Upper lobe of left lung (tissue), 6 donors: ENCODE data around the gene SLC25A45. TPM values are rescaled to one million over a fixed set of nuclear protein-coding genes. Genes with fewer than 3 reads are reported as not detected.
A peak's percentile ranks its signal among the peaks of the same experiment; 100 is the strongest.

Source experiments
- ATAC-seq, 2 donors: fragments of 200-7000 bp; cut with Tn5 transposase; one replicate each; pipeline ENCODE4 v1.9.1; 2022; ENCODE audit warnings: mild to moderate bottlenecking in 2 of 2, moderate library complexity in 2 of 2; ENCODE audit not compliant: low FRiP score in 2 of 2
- DNase-seq, 2 donors: peaks; one replicate each; pipeline ENCODE4 v3.0.0-alpha.2; 2019 to 2020
- H3K27ac ChIP-seq, 4 donors: fragments of 200-600 bp; sonication (generic); one replicate each; pipeline ENCODE4 v1.5.1; 2016 to 2019
- H3K27me3 ChIP-seq, 4 donors: fragments of 200-600 bp; sonication (generic); one replicate each; pipeline ENCODE4 v1.5.1; 2017 to 2019
- H3K36me3 ChIP-seq, 4 donors: fragments of 200-600 bp; sonication (generic); one replicate each; pipeline ENCODE4 v1.5.1; 2016 to 2019
- H3K4me1 ChIP-seq, 4 donors: fragments of 200-600 bp; sonication (generic); one replicate each; pipeline ENCODE4 v1.5.1; 2018 to 2019
- H3K4me3 ChIP-seq, 4 donors: fragments of 200-600 bp; sonication (generic); one replicate each; pipeline ENCODE4 v1.5.1; 2017 to 2019; ENCODE audit warnings: mild to moderate bottlenecking in 2 of 4, moderate library complexity in 1 of 4
- H3K9me3 ChIP-seq, 4 donors: fragments of 200-600 bp; sonication (generic); one replicate each; pipeline ENCODE4 v1.5.1; 2018 to 2019
- EP300 ChIP-seq, 4 donors: sonication (generic); formaldehyde crosslinking; IDR thresholded peaks; one replicate each; pipeline ENCODE4 v1.5.1; 2017; ENCODE audit warnings: antibody characterized with exemption in 4 of 4, control low read depth in 2 of 4
- POLR2A ChIP-seq, 4 donors: fragments of 450-650 bp; IDR thresholded peaks; one replicate each; pipeline ENCODE4 v1.5.1; 2016 to 2017; ENCODE audit warnings: antibody characterized with exemption in 4 of 4, mild to moderate bottlenecking in 2 of 4
- POLR2AphosphoS5 ChIP-seq, 2 donors: sonication (generic); formaldehyde crosslinking; IDR thresholded peaks; one replicate each; pipeline ENCODE4 v1.5.1; 2017; ENCODE audit warnings: antibody characterized with exemption in 2 of 2
- WGBS, 2 donors: methylation state at CpG; one replicate each; pipeline ENCODE4 v1.1.5; 2017 to 2018; 5-methylcytosine and 5-hydroxymethylcytosine counted together
- total RNA-seq, 6 donors: library from RNA; depleted of rRNA in 4 of 6; stranded (reverse); fragments of >200 nt in 4 of 6; gene quantifications; one replicate each; pipeline versions ENCODE4 v1.1.0 to v1.2.1, GENCODE V29; 2016 to 2021
- TF ChIP-seq, protein P1 (sequence below), 6 experiments: fragments of 450-650 bp in 4 of 6; fragments of 200-600 bp in 2 of 6; sonication (generic) in 2 of 6; IDR thresholded peaks; one replicate each; pipeline ENCODE4 v1.5.1; 2016 to 2019; ENCODE audit warnings: antibody characterized with exemption in 6 of 6
- donor health status: DM: no; HTN: no; CAD: no; lungs with moderate emphysema.
- donor health status: DM: no; HTN: yes; CAD: no; lungs with severe emphysema.

SLC25A45 gene
- total RNA-seq, 6 donors from 2014 or later, result 5.5 to 40.8 (median 19.4) TPM

DNA sequence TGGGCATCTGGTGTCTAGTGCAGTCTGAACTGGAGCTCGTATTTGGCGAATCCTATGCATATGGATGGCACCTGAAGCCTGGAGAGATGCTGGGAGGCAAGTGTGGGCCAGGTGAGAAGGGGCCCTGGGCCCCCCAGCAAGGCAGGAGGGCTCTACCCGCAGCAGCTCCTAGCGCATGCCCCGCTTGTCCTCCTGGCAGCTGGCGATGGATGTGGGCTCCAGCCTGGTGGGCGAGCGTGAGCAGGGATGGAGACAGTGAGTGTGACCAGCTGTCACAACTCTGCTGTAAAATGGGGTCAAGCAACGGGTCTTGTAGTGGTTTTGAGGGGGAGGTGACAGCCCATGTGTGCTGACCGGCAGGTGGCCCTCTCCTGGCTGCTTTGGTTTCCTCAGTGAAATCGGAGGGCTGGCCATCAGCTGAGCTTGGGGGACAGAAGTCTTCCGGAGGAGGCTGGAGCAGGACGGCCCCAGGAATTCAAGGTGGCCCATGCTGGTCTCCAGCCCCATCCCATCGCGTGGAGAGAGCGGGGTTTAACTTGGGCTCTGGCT lies 16.0 kb upstream of the SLC25A45 start:
- WGBS, 2 donors, result 85 to 89% methylated on average over 9 to 16 of the region's 16 CpGs
- Histone ChIP-seq H3K4me1 (peaks cover 0 to 1% (median 0%) of the 10 kb centered on the region in 4 donors), H3K27me3 (no peaks in the 10 kb centered on the region), H3K9me3 (no peaks in the 10 kb centered on the region), H3K27ac (no peak overlapping the region), H3K4me3 (no peak overlapping the region), H3K36me3 (peaks cover 25 to 98% (median 82%) of the 10 kb centered on the region in 4 donors)
- DNase-seq (no peak), ATAC-seq (no peak)
- TF ChIP-seq, protein P1, sequence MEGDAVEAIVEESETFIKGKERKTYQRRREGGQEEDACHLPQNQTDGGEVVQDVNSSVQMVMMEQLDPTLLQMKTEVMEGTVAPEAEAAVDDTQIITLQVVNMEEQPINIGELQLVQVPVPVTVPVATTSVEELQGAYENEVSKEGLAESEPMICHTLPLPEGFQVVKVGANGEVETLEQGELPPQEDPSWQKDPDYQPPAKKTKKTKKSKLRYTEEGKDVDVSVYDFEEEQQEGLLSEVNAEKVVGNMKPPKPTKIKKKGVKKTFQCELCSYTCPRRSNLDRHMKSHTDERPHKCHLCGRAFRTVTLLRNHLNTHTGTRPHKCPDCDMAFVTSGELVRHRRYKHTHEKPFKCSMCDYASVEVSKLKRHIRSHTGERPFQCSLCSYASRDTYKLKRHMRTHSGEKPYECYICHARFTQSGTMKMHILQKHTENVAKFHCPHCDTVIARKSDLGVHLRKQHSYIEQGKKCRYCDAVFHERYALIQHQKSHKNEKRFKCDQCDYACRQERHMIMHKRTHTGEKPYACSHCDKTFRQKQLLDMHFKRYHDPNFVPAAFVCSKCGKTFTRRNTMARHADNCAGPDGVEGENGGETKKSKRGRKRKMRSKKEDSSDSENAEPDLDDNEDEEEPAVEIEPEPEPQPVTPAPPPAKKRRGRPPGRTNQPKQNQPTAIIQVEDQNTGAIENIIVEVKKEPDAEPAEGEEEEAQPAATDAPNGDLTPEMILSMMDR (IDR thresholded peaks at IDR 0.05), result no peak
- no peak for TF ChIP-seq POLR2AphosphoS5 (IDR thresholded peaks at IDR 0.05)
- no peak for TF ChIP-seq EP300 (IDR thresholded peaks at IDR 0.05)
- no peak for TF ChIP-seq POLR2A (IDR thresholded peaks at IDR 0.05)

DNA sequence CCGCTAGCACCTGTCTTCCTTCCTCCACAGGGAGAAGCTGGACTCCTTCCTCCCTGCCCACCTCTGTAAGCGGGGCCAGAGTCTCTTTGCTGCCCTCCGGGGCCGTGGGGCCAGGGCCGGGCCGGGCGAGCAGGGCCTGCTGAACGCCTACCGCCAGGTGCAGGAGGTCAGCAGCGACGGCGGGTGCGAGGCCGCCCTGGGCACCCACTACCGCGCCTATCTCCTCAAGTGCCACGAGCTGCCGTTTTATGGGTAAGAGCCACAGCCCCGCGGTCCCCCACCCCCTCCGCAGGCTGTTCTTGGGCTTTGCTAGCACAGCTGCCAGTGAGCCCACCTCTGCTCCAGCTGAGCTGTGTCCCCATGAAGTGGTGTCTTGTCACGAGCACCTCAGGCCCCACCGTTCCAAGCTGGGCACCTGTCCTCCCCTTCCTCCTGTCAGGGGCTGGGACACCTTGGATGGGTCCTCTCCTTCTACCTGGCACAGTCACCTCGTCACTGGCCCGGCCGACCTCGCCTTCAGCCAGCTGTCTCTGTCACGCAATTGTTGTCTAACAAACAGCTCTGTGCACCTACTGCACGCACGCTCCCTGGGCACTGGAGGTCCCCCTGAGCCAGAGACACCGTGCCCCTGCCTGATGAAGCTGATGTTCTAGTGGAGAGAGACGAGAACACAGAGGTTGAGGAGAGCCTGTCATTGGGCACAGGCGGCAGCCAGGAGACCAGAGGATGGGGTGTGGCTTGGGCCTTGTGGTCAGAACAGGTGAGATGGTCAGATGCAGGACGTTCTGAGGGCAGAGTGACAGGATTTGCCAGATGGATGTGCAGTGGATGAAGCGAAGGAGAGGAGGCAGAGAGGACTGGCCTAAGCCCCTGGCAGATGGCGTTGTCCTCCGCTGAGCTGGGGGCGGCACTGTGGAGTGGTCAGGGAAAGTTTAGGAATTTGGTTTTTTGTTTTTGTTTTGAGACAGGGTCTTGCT lies 14.6 kb upstream of the SLC25A45 start:
- DNase-seq, result peak in 1 of 2 donors; percentile 83
- ATAC-seq, result no peak
- Histone ChIP-seq H3K4me3 (no peak overlapping the region), H3K27ac (no peak overlapping the region), H3K4me1 (peaks cover 2 to 8% (median 5%) of the 10 kb centered on the region in 4 donors), H3K9me3 (no peaks in the 10 kb centered on the region), H3K36me3 (peaks cover 21 to 100% (median 91%) of the 10 kb centered on the region in 4 donors), H3K27me3 (no peaks in the 10 kb centered on the region)
- TF ChIP-seq POLR2AphosphoS5 (IDR thresholded peaks at IDR 0.05) (no peak), POLR2A (IDR thresholded peaks at IDR 0.05) (no peak), EP300 (IDR thresholded peaks at IDR 0.05) (no peak)
- TF ChIP-seq, protein P1 (IDR thresholded peaks at IDR 0.05), result no peak
- 94% methylated on average over 19 to 37 of the region's 38 CpGs for WGBS, 2 donors

DNA sequence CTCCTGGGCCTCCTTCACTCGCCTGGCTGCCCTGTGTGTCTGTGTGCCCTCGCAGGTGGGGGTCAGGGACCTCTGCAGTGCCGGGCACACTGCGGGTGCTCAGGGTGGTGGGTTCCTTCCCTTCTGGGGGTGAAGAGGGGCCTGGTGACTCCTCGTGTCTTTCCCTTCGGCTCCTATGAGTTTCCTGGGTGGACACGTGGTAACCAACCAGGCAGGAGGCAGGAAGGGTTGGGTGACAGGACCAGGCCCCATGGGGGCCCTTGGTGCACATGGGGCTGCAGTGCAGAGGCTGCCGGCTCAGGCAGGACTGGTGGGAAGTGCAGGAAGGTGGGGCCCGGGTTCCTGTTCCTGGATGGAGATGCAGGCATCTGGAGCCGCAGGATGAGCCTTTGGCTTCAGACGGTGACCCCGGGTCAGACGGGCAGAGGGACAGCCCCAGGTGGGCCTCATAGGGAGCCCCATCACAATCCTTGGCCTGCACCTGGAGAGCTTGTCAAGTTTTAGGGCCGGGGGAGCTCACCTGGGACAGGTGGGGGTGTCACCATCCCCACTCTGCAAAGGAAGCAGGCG lies 13.6 kb upstream of the SLC25A45 start:
- Histone ChIP-seq H3K27me3 (no peaks in the 10 kb centered on the region), H3K4me3 (no peak overlapping the region), H3K27ac (no peak overlapping the region), H3K9me3 (no peaks in the 10 kb centered on the region), H3K4me1 (peaks cover 10 to 18% (median 13%) of the 10 kb centered on the region in 4 donors), H3K36me3 (peaks cover 20 to 93% (median 86%) of the 10 kb centered on the region in 4 donors)
- DNase-seq (peak in 1 of 2 donors; percentile 55), ATAC-seq (no peak)
- no peak for TF ChIP-seq POLR2A (IDR thresholded peaks at IDR 0.05)
- WGBS, 2 donors, result 92 to 98% methylated on average over 7 to 14 of the region's 15 CpGs

- Histone ChIP-seq H3K9me3 (no peaks in the 10 kb centered on the region), H3K27me3 (no peaks in the 10 kb centered on the region), H3K27ac (peak overlapping the region in 1 of 4 donors; percentile 22), H3K36me3 (peaks cover 7 to 83% (median 67%) of the 10 kb centered on the region in 4 donors), H3K4me1 (peaks cover 27 to 37% (median 31%) of the 10 kb centered on the region in 4 donors), H3K4me3 (no peak overlapping the region)
- no peak for TF ChIP-seq EP300 (IDR thresholded peaks at IDR 0.05)
- no peak for TF ChIP-seq POLR2A (IDR thresholded peaks at IDR 0.05)
- WGBS, 2 donors, result 90 to 93% methylated on average over 2 to 15 of the region's 20 CpGs
- ATAC-seq (no peak), DNase-seq (peak in 1 of 2 donors; percentile 77)
Observed at GRCh38 chr11:65394125-65394536, 11.7 kb upstream of the SLC25A45 start.

DNA sequence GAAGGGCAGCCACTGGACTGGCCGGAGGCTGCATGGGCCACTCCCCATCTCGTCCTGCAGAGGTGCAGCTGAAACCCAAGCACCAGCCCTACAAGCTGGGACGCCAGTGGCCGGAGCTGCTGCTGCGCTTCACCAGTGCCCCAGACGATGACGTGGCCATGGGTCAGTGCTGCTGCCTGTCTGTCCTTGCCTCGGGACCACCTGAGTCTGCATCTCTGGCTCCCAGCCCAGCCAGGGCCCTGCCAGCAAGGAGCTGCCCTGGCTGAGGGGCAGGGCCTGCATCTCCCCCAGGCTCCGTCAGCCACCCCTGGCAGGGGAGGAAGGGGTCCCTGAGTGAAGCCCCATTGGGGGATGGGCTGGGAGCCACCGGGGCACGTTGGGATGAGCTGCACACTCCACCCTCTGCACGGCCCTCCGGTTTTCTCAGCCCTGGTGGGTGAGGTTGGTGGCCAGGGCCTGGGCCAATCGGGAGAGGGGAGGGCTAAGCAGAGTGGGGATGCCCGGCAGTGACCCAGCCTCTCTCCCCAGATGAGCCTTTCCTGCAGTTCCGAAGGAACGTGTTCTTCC lies 11.2 kb upstream of the SLC25A45 start:
- no peaks in the 10 kb centered on the region for H3K9me3 ChIP-seq
- H3K27ac ChIP-seq, result peak overlapping the region in 1 of 4 donors; percentile 97
- no peaks in the 10 kb centered on the region for H3K27me3 ChIP-seq
- 89 to 91% methylated on average over 3 to 15 of the region's 17 CpGs for WGBS, 2 donors
- DNase-seq (peak in 1 of 2 donors; percentile 64), ATAC-seq (no peak)
- TF ChIP-seq POLR2A (IDR thresholded peaks at IDR 0.05), result no peak
- peaks cover 32 to 43% (median 36%) of the 10 kb centered on the region in 4 donors for H3K4me1 ChIP-seq
- peaks cover 7 to 81% (median 62%) of the 10 kb centered on the region in 4 donors for H3K36me3 ChIP-seq
- H3K4me3 ChIP-seq, result no peak overlapping the region
